ENCODE results near the gene DRC7.

- TF ChIP-seq SP1 (IDR thresholded peaks at IDR 0.05) = no peak
- no peak for TF ChIP-seq ELF4 (IDR thresholded peaks at IDR 0.05)
- no peak for TF ChIP-seq L3MBTL2 (conservative IDR thresholded peaks at IDR 0.05)
- TF ChIP-seq BHLHE40 (IDR thresholded peaks at IDR 0.05; ENCODE audit: borderline replicate concordance) = no peak
- no peak for TF ChIP-seq TARDBP (IDR thresholded peaks at IDR 0.05)
- no peak for TF ChIP-seq FOXA1 (IDR thresholded peaks at IDR 0.05)
- TF ChIP-seq ARNT (IDR thresholded peaks at IDR 0.05) = no peak
- no peak for TF ChIP-seq SUZ12 (IDR thresholded peaks at IDR 0.05)
- no peak for TF ChIP-seq NFRKB (IDR thresholded peaks at IDR 0.05)
These were observed 5.4 kb upstream of the DRC7 start for GRCh38 chr16:57688987-57689761.
